ENCODE results near the gene DENND4A. TPM values are rescaled to one million over a fixed set of nuclear protein-coding genes. Genes with fewer than 3 reads are reported as not detected.

Gene DENND4A
- total RNA-seq, 1 experiment from 2014 or later: 13.2 TPM

GRCh38 chr15:65690173-65690572, 101.9 kb downstream of the DENND4A start:
- POLR2A ChIA-PET (ENCODE audit: low non-redundant PET): no interaction called here
- BruUV-seq (replicated peaks): no TSS peak
- TF ChIP-seq EZH2 (IDR thresholded peaks at IDR 0.05; ENCODE audit: borderline replicate concordance, low read depth, low read length, poor library complexity, severe bottlenecking): no peak
- TF ChIP-seq, protein P1, sequence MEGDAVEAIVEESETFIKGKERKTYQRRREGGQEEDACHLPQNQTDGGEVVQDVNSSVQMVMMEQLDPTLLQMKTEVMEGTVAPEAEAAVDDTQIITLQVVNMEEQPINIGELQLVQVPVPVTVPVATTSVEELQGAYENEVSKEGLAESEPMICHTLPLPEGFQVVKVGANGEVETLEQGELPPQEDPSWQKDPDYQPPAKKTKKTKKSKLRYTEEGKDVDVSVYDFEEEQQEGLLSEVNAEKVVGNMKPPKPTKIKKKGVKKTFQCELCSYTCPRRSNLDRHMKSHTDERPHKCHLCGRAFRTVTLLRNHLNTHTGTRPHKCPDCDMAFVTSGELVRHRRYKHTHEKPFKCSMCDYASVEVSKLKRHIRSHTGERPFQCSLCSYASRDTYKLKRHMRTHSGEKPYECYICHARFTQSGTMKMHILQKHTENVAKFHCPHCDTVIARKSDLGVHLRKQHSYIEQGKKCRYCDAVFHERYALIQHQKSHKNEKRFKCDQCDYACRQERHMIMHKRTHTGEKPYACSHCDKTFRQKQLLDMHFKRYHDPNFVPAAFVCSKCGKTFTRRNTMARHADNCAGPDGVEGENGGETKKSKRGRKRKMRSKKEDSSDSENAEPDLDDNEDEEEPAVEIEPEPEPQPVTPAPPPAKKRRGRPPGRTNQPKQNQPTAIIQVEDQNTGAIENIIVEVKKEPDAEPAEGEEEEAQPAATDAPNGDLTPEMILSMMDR (conservative IDR thresholded peaks at IDR 0.05; ENCODE audit: low read depth, low read length): no peak
- no peak overlapping the region for H3K4me3 ChIP-seq (ENCODE audit: low read depth, low read length, poor library complexity, severe bottlenecking)
- no peaks in the 10 kb centered on the region for H3K4me1 ChIP-seq (ENCODE audit: insufficient read depth, low read length, poor library complexity, severe bottlenecking)
- no peak overlapping the region for H3K27ac ChIP-seq (ENCODE audit: low read depth, low read length, poor library complexity, severe bottlenecking)
- CTCF ChIA-PET: no interaction called here
- intact Hi-C loops (cut with micrococcal nuclease; ENCODE audit: unreplicated experiment): no loop called here
- no peaks in the 10 kb centered on the region for H3K9me3 ChIP-seq (ENCODE audit: low read depth, low read length, poor library complexity, severe bottlenecking)
- no peak for DNase-seq (ENCODE audit: low spot score)
- peaks cover 5% of the 10 kb centered on the region for H3K36me3 ChIP-seq (ENCODE audit: insufficient read depth, low read length, poor library complexity, severe bottlenecking)
- H3K27me3 ChIP-seq (replicated peaks; ENCODE audit: insufficient read depth, low read depth, low read length, poor library complexity): no peaks in the 10 kb centered on the region

DNA sequence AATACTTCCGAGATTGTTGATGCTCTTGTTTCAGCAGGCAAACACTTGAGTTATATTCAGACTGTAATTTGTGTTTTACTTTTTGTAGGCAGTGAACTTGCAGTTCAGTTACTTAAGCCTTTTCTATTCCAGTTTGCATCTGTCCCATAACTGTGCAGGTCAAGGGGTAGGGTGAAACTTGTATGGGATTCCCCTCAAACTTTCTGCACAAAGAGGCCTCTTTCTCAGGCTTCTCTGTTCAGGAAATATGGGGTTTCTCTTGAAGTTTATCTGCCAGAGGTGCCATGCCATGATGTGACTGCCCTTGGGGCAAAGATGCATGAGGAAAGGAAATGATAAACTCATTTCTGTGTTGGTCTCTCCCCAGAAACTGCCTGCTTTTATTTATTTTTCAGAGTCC, 103.6 kb downstream of the DENND4A start:
- CTCF ChIA-PET: no interaction called here
- POLR2A ChIA-PET (ENCODE audit: low non-redundant PET): no interaction called here

GRCh38 chr15:65682404-65682911, 109.6 kb downstream of the DENND4A start:
- no peaks in the 10 kb centered on the region for H3K36me3 ChIP-seq (ENCODE audit: insufficient read depth, low read length, poor library complexity, severe bottlenecking)
- H3K9me3 ChIP-seq (ENCODE audit: low read depth, low read length, poor library complexity, severe bottlenecking): no peaks in the 10 kb centered on the region
- no peak overlapping the region for H3K4me3 ChIP-seq (ENCODE audit: low read depth, low read length, poor library complexity, severe bottlenecking)
- intact Hi-C loops (cut with micrococcal nuclease; ENCODE audit: unreplicated experiment): no loop called here
- no peak overlapping the region for H3K27ac ChIP-seq (ENCODE audit: low read depth, low read length, poor library complexity, severe bottlenecking)
- no peaks in the 10 kb centered on the region for H3K27me3 ChIP-seq (replicated peaks; ENCODE audit: insufficient read depth, low read depth, low read length, poor library complexity)
- H3K4me1 ChIP-seq (ENCODE audit: insufficient read depth, low read length, poor library complexity, severe bottlenecking): no peaks in the 10 kb centered on the region
- no peak for TF ChIP-seq EZH2 (IDR thresholded peaks at IDR 0.05; ENCODE audit: borderline replicate concordance, low read depth, low read length, poor library complexity, severe bottlenecking)
- TF ChIP-seq, protein P1 (conservative IDR thresholded peaks at IDR 0.05; ENCODE audit: low read depth, low read length): no peak
- POLR2A ChIA-PET (ENCODE audit: low non-redundant PET): no interaction called here
- DNase-seq (ENCODE audit: low spot score): no peak
- CTCF ChIA-PET: no interaction called here
- no TSS peak for BruUV-seq (replicated peaks)

More for the DNA sequence above, 103.6 kb downstream of the DENND4A start:
- intact Hi-C loops (cut with micrococcal nuclease; ENCODE audit: unreplicated experiment): no loop called here
- no peak for TF ChIP-seq EZH2 (IDR thresholded peaks at IDR 0.05; ENCODE audit: borderline replicate concordance, low read depth, low read length, poor library complexity, severe bottlenecking)
- TF ChIP-seq, protein P1 (conservative IDR thresholded peaks at IDR 0.05; ENCODE audit: low read depth, low read length): no peak
- H3K27me3 ChIP-seq (replicated peaks; ENCODE audit: insufficient read depth, low read depth, low read length, poor library complexity): no peaks in the 10 kb centered on the region
- no peaks in the 10 kb centered on the region for H3K4me1 ChIP-seq (ENCODE audit: insufficient read depth, low read length, poor library complexity, severe bottlenecking)
- no peak for DNase-seq (ENCODE audit: low spot score)
- BruUV-seq (replicated peaks): no TSS peak
- H3K27ac ChIP-seq (ENCODE audit: low read depth, low read length, poor library complexity, severe bottlenecking): no peak overlapping the region
- no peaks in the 10 kb centered on the region for H3K9me3 ChIP-seq (ENCODE audit: low read depth, low read length, poor library complexity, severe bottlenecking)
- peaks cover 5% of the 10 kb centered on the region for H3K36me3 ChIP-seq (ENCODE audit: insufficient read depth, low read length, poor library complexity, severe bottlenecking)
- H3K4me3 ChIP-seq (ENCODE audit: low read depth, low read length, poor library complexity, severe bottlenecking): no peak overlapping the region

Data from A673 (cell line).